HuH-7 (cell line): ENCODE results near the gene USP33.
"Not testable (repeated sequence)": the region's sequence is repeated elsewhere in the genome, so short reads cannot be mapped to it uniquely, and the experiment has no call there.

ENCODE experiments used
- DNase-seq: peaks from one replicate; pipeline ENCODE4 v3.0.0; 2011; ENCODE audit warnings: low spot score

The USP33 gene

GRCh38 chr1:77739235-77739634 lies 20.4 kb downstream of the USP33 start:
- DNase-seq, result no peak

- no peak for DNase-seq
These were observed 27.6 kb downstream of the USP33 start for GRCh38 chr1:77732090-77732489.

GRCh38 chr1:77725706-77726105 lies 33.9 kb downstream of the USP33 start:
- no peak for DNase-seq

GRCh38 chr1:77718181-77718580 lies 41.5 kb downstream of the USP33 start:
- DNase-seq, result no peak

GRCh38 chr1:77716065-77716464 lies 43.6 kb downstream of the USP33 start:
- no peak for DNase-seq

- DNase-seq, result no peak
These were observed 49.9 kb downstream of the USP33 start for GRCh38 chr1:77709727-77710126.

- no peak for DNase-seq
These were observed 53.3 kb downstream of the USP33 start for GRCh38 chr1:77706321-77706720.

- DNase-seq, result no peak
These were observed 54.9 kb downstream of the USP33 start for GRCh38 chr1:77704736-77705135.

- not testable (repeated sequence) for DNase-seq
These were observed 60.0 kb downstream of the USP33 start for GRCh38 chr1:77699673-77700072.

- DNase-seq, result no peak
These were observed 62.2 kb downstream of the USP33 start for GRCh38 chr1:77697441-77697840.

GRCh38 chr1:77688939-77689338 lies 70.7 kb downstream of the USP33 start:
- DNase-seq, result no peak

GRCh38 chr1:77687519-77687906 lies 72.1 kb downstream of the USP33 start:
- DNase-seq, result peak; percentile 45

GRCh38 chr1:77686796-77687518 lies 72.7 kb downstream of the USP33 start:
- DNase-seq, result no peak

GRCh38 chr1:77683160-77684148 lies 76.2 kb downstream of the USP33 start:
- peak; percentile 78 for DNase-seq

- peak; percentile 78 for DNase-seq
These were observed 77.0 kb downstream of the USP33 start, which contains the start of gene ZZZ3 for GRCh38 chr1:77682460-77683159. ZZZ3 (minus strand) TSS chr1:77682658; CDS start chr1:77633354, 49,304 bp downstream.

- no peak for DNase-seq
These were observed 79.5 kb downstream of the USP33 start for GRCh38 chr1:77680173-77680572.

- DNase-seq, result no peak
These were observed 80.7 kb downstream of the USP33 start for GRCh38 chr1:77678660-77679610.

GRCh38 chr1:77674807-77675206 lies 84.8 kb downstream of the USP33 start:
- not testable (repeated sequence) for DNase-seq

- no peak for DNase-seq
These were observed 85.8 kb downstream of the USP33 start for GRCh38 chr1:77673716-77674355.

- DNase-seq, result no peak
These were observed 86.6 kb downstream of the USP33 start for GRCh38 chr1:77673030-77673429.

GRCh38 chr1:77672374-77672773 lies 87.3 kb downstream of the USP33 start:
- no peak for DNase-seq
